Right ventricle myocardium superior (tissue), 1 donor: ENCODE results near the gene LRMDA. TPM values are rescaled to one million over a fixed set of nuclear protein-coding genes. Genes with fewer than 3 reads are reported as not detected.

Source experiments
- ATAC-seq: fragments of 200-7000 bp; cut with Tn5 transposase; one replicate; pipeline ENCODE4 v1.9.1; 2020; ENCODE audit warnings: mild to moderate bottlenecking; ENCODE audit not compliant: poor library complexity
- DNase-seq: peaks from one replicate; pipeline ENCODE4 v3.0.0-alpha.2; 2020
- intact Hi-C: fragments of 100-400 bp; cut with DNase I; formaldehyde crosslinking; loops from one replicate; pipeline ENCODE4 v1.11.2; 2022
- long read RNA-seq: library from polyadenylated mRNA; unstranded; transcript quantifications from one replicate; pipeline ENCODE4 v2.0.0, GENCODE V29; 2021
- total RNA-seq: library from RNA; stranded (reverse); fragmentation: NEBNext Ultra II Directional; extraction: Animal tissue kit (Norgen Biotek cat#: 25700); gene quantifications from one replicate; pipeline ENCODE4 v1.2.1, GENCODE V29; 2021
- donor health status: DM: no; HTN: yes; CAD: no; lungs with severe emphysema.

The LRMDA gene
- 26.3 TPM for total RNA-seq
- long read RNA-seq, partial matches to known transcripts = 2 of 12 reads
- long read RNA-seq, other reads (novel, unspliced or antisense) = 10 of 12 reads

DNA sequence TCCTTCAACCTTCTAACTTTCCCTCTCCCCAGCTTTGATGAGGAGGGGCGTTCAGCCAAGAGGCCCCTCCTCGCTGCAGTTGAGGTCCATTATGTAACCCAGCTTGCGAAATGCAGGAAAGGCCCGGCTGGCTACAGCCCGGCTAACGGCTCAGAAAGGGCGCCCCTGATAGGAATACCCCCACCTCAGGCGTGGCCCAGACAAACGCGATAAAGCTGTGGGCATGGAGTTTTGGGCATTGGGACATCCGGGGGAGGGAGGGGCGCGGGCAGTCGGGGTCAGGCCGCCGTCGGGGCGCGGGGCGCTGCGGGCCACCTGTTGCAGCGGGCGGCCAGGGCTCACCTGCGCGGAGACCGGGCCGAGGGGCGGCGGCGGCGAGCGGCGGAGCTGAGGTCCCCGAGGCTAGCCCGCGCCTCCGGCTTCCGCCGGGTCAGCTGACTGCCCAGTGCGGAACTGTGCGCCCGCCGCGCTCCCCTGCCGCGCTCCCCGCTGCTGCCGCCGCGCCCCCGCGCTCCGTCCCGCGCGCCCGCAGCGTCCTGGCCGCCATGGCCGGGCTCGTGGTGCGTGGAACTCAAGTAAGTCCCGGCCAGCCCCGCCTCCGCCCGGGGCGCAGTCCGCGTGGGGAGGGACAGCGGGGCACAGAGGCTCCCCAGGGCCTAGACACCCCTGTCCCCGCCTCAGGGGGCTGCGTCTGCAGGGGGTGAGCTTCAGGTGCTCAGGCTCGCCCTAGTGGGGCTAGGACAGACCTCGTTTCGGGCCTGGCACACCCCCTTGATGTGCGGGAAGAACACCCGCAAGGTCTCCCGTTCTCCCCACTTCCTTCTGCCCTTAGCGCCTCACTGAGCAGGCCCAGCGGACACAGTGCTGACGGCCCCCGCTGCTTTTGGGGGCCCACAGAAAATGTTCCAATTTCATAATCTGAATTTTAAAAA lies at the start of gene LRMDA:
TSS of gene LRMDA (plus strand) at position 445 of the 932 bp plus-strand sequence.
- intact Hi-C loops = no loop called here
- ATAC-seq (peak; percentile 77), DNase-seq (peak; percentile 71)

DNA sequence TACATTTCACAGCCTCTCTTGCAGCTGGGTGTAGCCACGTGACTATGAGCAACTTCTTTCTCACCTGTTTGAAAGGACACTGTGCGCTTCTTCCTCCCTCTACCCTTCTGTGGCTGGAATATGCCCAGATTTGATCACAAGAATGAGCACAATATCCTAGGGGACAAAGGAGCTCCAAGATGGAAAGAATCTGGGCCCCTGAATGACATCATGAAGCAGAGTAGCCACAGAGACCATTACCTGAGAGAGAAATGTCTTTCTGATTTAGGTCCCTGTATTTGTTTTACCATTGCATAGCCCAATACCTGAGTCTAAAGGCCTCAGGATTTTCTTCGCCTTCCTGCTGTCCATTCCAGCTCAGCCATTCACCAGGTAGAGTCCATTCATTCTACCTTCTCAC lies 45.3 kb upstream of the LRMDA start:
- DNase-seq (no peak), ATAC-seq (no peak)
- intact Hi-C loops = loop anchor here (10.0 kb wide), 1 partner anchor 101 kb away; no protein-coding TSS in a partner anchor

DNA sequence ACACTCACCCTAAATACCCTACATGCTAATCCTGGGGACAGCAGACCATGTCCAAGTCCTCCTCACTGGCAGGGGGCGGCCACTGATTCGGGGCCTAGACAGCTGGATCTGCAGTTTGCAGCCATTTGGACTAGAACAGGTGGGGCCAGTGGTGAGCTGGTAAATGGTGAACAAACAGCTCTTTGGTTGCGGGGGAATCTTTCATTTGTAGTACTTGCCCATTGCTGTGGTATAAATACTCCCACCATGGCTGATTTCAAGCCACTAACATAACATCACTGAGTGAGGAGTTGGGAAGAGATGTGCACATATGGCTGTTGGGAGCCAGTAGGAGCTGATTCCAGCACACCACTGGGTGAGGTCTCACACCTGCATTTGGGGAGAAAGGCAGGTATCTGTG lies 43.3 kb upstream of the LRMDA start:
- ATAC-seq (no peak), DNase-seq (no peak)
- intact Hi-C loops = loop anchor here (10.0 kb wide), 1 partner anchor 103 kb away; no protein-coding TSS in a partner anchor

DNA sequence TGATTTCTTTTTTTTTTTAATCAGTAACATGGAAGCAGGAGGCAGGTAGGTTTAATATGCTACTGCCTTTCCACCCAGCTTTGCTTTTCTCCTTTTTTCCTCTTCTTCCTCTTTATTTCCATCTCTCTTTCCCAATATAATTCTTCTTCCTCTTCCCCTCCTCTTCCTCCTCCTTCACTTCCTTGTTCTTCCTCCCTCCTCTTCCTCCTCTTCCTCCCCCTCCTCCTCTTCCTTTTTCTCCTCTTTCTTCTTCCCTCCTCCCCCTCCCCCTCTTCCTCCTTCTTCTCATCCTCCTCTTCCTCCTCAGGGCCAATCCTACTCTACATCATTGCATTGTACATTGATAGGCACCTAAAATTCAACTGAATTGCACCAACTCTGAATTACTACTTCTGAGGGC lies 41.2 kb upstream of the LRMDA start:
- DNase-seq (no peak), ATAC-seq (no peak)
- intact Hi-C loops = loop anchor here (10.0 kb wide), 3 partner anchors 525 to 1615 kb away; no protein-coding TSS in a partner anchor

DNA sequence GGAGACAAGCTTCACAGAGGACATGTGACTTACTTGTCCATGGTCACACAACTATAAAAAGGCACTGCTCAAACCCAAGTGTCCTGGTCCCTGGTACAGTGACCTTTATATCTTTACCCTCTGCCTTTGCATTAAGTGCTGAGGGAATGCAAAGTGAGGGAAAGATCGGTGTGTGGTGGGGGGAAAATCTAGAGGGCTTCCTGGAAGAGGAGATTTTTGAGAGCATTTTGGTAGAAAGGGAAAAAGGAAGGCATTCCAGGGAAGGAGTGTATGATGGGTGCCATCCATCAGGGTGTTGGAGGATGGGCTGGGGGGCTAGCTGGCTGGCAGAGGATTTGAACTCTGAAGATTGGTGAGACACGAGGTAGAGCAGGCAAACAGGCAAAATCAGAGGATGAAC lies 39.2 kb upstream of the LRMDA start:
- ATAC-seq (no peak), DNase-seq (no peak)
- intact Hi-C loops = loop anchor here (10.0 kb wide), 3 partner anchors 523 to 1613 kb away; no protein-coding TSS in a partner anchor

DNA sequence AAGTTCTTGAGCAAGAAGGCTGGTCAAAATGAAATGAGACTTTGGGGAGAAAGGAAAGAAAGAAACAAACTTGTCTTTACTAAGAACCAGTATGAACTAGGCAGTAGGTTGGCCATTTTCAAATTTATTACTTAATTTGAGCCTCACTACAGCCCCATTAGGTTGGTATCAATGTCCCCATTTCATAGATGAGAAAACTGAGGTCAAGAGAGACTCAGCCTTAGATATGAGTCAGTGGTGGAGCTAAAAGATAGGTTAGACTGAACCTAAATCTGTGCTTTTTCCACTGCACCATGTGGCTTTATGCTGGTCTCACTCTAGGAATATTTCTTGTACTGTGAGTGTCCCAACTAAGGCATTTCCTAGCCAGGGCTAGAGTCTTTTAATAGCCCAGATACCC lies 38.7 kb upstream of the LRMDA start:
- DNase-seq (no peak), ATAC-seq (no peak)
- intact Hi-C loops = loop anchor here (10.0 kb wide), 3 partner anchors 522 to 1612 kb away; no protein-coding TSS in a partner anchor

DNA sequence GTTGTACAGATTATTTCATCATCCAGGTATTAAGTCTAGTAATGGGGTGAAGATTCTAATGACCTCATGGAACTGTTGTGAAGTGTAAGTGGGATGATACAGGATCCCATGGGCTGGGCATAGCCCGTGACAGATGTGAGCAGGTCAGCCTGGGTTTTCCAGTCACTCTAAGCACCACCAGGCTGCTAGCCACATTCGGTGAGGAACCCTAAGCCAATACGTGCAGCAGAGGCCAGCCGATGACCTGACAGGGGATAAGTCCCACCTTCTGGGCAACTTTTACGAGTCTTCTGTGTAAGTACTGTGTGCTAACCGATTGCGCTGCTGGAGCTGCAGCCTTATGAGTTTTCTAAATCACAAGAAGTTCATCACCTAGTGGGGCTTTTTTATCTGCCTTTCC lies 37.2 kb upstream of the LRMDA start:
- no peak for ATAC-seq
- DNase-seq = no peak
- intact Hi-C loops = loop anchor here (10.0 kb wide), 3 partner anchors 521 to 1611 kb away; no protein-coding TSS in a partner anchor

DNA sequence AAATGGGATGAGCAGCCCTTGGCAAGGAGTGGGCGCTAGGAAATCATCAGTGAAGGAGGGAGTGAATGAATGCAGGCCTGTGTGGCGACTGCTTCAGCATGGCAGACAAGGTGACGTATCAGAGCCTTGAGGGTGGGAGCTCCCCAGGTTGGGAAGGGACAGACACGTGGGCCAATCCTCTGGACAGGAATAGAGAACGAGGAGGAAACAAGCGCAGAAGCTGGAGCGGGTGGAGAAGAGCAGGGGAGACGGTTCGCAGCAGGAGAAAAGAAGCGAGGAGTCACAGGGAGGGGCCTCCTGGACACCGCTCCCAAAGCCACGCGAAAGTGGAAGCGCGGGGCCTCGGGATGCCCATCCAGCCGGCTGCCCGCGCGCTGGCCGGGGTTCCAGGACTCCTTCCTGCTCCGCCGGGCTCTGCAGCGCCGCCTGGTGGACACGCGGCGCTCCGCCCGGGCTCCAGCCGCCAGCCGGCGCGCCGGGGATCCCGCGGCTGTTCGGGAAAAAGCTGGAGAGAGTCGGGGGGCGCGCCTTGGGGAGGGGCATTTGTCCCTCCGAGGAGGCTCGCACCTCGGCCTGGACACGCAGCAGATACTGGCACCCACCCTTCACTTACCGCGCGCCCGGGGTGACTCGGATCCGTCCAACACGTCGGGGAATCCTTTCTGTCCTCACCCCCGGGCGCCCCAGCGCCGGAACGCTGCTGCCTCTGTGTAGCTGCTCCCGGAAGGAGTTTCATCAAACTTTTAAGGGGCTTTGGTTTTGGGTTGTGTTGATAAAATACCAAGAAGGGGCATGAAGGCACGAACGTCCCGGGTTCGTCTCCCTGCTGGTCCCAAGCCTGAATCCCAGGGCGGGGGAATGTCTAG lies 36.1 kb upstream of the LRMDA start:
- intact Hi-C loops = loop anchor here (5.0 to 10.0 kb wide), 4 partner anchors 520 to 1610 kb away; no protein-coding TSS in a partner anchor
- ATAC-seq (peak; percentile 54), DNase-seq (peak; percentile 75)

DNA sequence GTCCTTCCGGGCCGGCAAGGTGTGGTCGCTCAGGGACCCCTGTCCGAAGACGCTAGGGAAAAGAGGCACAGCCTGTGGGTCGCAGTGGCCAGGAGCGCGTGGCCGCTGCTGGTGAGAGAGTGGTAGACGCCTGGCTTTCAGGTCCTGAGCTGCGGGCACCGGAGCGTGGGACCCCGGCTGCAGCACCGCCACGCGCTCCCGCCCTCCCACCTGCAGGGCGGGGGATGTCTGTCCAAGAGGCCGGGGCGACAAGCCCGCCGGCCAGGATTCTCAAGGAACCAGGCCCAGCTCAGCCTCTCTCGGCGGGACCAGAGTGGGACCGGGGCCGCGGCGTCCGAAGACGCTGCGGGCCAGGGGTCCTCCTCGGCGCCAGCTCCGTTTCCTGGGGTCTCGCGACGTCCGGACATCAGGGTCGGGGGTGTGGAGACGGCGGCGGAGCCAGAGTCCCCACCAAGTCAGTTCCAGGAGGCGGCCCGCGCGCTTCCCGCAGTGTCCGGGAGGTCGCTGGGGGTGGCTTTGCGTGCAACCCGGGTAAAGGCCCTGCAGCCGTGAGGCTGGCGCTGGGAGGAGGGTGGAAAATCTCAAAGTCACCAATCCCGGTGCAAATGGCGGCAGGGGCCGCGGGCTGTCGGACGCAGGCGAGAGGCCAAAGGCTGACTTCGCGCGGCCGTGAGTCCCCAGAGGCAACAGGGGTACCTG lies 35.3 kb upstream of the LRMDA start:
- peak; percentile 60 for DNase-seq
- peak; percentile 18 for ATAC-seq
- intact Hi-C loops = loop anchor here (5.0 to 10.0 kb wide), 4 partner anchors 519 to 1609 kb away; no protein-coding TSS in a partner anchor

DNA sequence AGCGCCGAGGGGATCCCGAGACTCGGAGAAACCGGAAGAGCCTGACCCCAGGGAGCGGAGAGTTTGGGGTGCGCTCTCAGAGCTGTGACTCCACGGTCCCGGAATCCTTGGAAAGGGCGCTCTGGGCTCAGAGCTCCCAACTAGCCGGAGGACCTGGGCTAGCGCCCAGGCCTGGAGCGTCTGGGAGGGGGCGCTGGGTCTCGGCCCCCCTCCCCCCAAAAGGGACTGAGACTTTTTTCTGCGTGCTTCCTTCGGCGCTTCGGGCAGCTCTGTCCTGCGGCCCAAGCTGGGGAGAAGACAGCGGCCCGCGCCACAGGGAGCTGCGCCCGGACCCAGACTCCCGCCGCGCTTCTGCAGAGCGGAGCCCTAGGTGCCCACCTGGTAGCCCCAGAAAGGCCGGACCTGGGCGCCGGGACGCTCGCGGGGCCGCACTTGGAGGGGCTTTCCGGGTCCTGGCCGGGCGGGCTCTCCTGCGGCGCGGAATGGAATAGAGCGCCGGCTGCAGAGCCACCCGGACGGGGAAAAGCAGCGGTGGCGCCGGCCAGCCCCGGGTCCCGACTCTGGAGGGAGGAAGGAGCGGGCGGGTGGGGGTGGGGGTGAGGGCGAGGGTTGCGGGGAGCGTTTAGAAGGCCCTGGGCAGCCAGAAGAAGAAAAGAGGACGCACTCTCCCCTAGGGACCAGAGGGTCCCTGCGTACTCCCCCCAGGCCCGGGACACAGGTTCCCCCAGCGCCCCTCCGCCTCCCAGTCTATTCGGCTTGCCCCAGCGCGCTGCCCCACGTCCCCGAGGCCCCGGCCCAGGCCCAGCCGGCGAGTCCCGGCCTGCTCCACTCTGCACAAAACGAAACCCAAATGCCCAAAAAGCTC lies 34.6 kb upstream of the LRMDA start:
- intact Hi-C loops = loop anchor here (5.0 to 10.0 kb wide), 4 partner anchors 518 to 1608 kb away; no protein-coding TSS in a partner anchor
- no peak for ATAC-seq
- DNase-seq = peak; percentile 57

DNA sequence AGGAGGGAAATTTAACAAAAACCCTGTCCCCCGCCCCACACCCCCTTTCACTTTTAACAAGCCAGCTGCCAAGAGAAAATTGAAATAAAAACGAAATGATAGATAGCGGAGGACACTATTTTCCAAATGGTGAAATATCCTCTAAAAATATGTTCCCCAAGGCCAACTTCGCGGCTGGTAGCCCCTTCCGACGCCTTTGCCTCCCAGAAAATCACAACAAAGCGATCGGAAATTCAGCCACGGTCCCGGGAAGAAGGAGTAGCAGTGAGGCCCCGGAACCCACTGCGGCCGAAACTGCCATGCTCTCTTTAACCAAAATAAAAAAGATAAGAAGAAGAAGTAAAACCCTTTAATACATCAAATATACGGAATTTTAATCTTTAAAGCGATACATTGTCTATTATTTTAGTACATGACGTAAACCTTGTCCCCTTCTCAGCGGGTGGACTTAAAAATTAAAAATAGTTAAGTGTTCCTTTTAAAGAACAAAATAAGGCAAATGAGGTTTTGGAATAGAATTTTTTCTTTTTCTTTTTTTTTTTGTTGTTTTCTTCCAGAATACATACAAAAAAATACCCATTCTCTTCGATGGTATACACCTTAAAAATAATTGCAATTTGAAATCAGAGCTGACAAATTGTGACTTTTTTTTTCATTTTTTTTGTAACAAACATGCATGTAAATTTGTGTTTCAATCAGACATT lies 33.8 kb upstream of the LRMDA start:
- ATAC-seq = no peak
- intact Hi-C loops = loop anchor here (5.0 to 10.0 kb wide), 4 partner anchors 517 to 1607 kb away; no protein-coding TSS in a partner anchor
- DNase-seq = no peak

DNA sequence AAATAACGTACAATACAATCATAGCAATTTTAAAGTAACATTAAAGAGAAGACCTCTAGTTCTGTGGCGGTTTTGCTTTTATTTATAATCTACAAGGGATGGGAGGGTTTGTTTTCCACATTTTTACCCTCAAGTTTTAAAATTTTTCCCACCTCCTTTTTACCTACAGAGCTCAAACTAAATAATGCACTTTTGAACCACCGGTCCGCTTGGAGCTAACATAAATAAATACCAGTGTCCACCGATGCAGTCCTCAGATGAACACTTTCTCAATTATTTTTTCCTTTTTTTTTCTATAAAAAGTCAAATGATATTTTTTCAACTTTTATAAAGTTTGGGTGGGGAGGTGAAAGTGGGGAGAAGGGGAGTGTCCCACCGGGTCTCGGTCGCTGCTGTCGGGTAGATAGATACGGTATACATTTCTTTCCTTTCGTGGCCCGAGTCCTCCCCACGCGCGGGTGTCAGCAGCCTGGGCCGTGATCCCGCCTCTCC lies 33.2 kb upstream of the LRMDA start:
- ATAC-seq (no peak), DNase-seq (no peak)
- intact Hi-C loops = loop anchor here (5.0 to 10.0 kb wide), 4 partner anchors 517 to 1607 kb away; no protein-coding TSS in a partner anchor

DNA sequence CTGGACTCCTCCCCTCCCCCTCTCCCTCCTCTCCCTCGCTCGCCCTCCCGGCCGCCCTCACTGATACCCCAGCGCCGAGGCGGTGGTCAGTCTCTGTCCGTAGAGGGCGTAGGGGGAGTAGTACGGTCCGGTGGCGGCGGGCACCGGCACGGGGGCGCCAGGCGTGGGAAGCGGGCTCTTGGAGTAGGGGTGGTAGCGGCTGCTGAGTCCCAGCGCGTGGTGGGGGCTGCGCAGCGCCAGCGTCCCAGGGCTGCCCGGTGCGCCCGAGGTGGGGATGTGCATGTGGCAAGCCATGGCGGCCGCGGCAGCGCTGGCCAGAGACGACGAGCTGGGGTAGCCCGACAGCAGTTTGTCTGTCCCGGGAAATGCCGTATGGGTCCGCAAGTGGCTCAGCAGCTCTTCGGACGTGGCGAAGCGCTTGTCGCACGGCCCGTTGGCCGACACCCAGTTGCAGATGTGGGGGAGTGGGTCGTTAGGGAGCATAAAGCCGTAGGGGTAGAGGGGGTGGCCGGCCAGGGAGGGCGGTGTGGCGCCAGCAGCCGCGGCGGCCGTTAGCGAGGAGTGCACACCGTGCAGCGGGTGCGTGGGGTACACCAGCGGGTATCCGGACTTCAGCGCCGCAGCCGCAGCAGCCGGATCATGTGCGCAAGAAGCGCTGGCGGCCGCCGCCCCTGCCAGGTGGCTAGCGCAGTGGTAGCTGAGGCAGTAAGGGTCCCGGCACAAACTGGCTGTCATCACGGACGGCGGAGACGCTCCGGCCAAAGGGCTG lies 32.5 kb upstream of the LRMDA start:
- intact Hi-C loops = loop anchor here (5.0 to 10.0 kb wide), 4 partner anchors 516 to 1606 kb away; no protein-coding TSS in a partner anchor
- DNase-seq (peak; percentile 55), ATAC-seq (no peak)

DNA sequence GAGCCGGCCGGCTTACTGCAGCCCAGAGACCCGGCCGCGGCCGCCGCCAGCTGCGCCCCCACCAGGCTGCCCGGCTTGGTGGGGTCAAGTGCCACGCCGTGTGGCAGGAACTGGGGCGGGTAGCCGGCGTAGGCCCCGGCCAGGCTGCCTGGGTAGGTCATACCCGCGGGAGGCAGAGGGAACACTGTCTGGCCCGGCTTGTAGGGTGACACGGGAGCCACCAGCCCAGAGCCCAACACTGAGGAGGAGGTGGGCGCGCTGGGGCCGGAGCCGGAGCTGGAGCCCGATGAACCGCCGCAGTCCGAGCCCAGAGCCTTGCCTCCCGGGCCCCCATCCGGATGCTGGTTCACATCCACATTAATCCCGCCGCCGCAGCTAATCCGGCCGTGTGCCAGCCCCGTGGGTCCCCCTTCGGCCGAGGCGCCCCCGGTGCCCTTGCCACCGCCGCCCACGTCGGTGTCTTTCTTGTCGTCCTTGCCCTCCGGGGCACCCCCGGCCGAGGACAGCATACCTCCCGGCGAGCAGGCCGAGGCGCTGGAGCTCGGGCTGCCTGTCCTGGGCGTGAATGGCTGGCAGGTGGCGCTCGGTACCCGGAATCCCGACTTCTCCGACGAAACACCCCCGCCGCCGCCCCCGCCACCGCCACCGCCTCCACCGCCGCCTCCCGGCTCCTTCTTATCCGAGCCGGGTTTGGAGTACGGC lies 31.8 kb upstream of the LRMDA start:
- DNase-seq (peak; percentile 92), ATAC-seq (peak; percentile 38)
- intact Hi-C loops = loop anchor here (5.0 to 10.0 kb wide), 6 partner anchors 375 to 1605 kb away; no protein-coding TSS in a partner anchor
